WTC11 (cell line): ENCODE results near the gene MNX1. TPM values are rescaled to one million over a fixed set of nuclear protein-coding genes. Genes with fewer than 3 reads are reported as not detected.

ENCODE experiments used
- ATAC-seq: fragments of 200-7000 bp; cut with Tn5 transposase; 2 replicates; pipeline ENCODE4 v1.10.0; 2021; ENCODE audit warnings: mild to moderate bottlenecking, moderate library complexity
- CTCF ChIA-PET: fragments of 300-600 bp; sonication (Branson Sonifier 250); formaldehyde crosslinking; loops from one replicate; lab custom pipeline; 2021; ENCODE audit warnings: antibody characterized with exemption; lab: Charles Lee
- POLR2A ChIA-PET: fragments of 350-600 bp; sonication (Branson Sonifier 250); formaldehyde crosslinking; loops from one replicate; lab custom pipeline; 2021; ENCODE audit warnings: antibody characterized with exemption; lab: Charles Lee
- DNase-seq: peaks from one replicate; pipeline ENCODE4 v3.0.0; 2021; ENCODE audit warnings: low spot score
- H3K27ac Mint-ChIP-seq: 2 replicates; pipeline ENCODE4 v1.8.0; 2021; ENCODE audit warnings: mixed read lengths
- H3K27me3 Mint-ChIP-seq: 2 replicates; pipeline ENCODE4 v1.8.0; 2021; ENCODE audit warnings: low read depth, mild to moderate bottlenecking, moderate library complexity, mixed read lengths
- H3K36me3 Mint-ChIP-seq: 2 replicates; pipeline ENCODE4 v1.8.0; 2021; ENCODE audit warnings: mixed read lengths
- H3K4me1 Mint-ChIP-seq: 2 replicates; pipeline ENCODE4 v1.8.0; 2022; ENCODE audit warnings: mixed read lengths
- H3K4me3 Mint-ChIP-seq: 2 replicates; pipeline ENCODE4 v1.8.0; 2021; ENCODE audit warnings: mild to moderate bottlenecking, moderate library complexity, mixed read lengths
- H3K9me3 Mint-ChIP-seq: 2 replicates; pipeline ENCODE4 v1.8.0; 2021; ENCODE audit warnings: mixed read lengths
- AFF4 ChIP-seq: sonication (generic); formaldehyde crosslinking; IDR thresholded peaks from 2 replicates; pipeline ENCODE4 v1.8.1; 2023; ENCODE audit warnings: mild to moderate bottlenecking, missing genetic modification reagents, borderline replicate concordance
- ESRRA ChIP-seq: sonication (generic); formaldehyde crosslinking; IDR thresholded peaks from 2 replicates; pipeline ENCODE4 v1.8.1; 2022; ENCODE audit warnings: mild to moderate bottlenecking, missing genetic modification reagents, borderline replicate concordance
- FOXJ3 ChIP-seq: sonication (generic); formaldehyde crosslinking; IDR thresholded peaks from 2 replicates; pipeline ENCODE4 v1.9.0; 2021; ENCODE audit warnings: missing genetic modification reagents, mild to moderate bottlenecking, borderline replicate concordance
- GRHL2 ChIP-seq: fragments of 250-450 bp; sonication (Bioruptor Pico); IDR thresholded peaks from 2 replicates; pipeline ENCODE4 v1.8.0; 2022; ENCODE audit warnings: mild to moderate bottlenecking, moderate library complexity; ENCODE audit not compliant: insufficient replicate concordance, severe bottlenecking
- JAZF1 ChIP-seq: fragments of 250-450 bp; sonication (Bioruptor Pico); IDR thresholded peaks from 2 replicates; pipeline ENCODE4 v1.9.0; 2021; ENCODE audit warnings: moderate library complexity, mild to moderate bottlenecking, inconsistent platforms
- MAX ChIP-seq: sonication (generic); formaldehyde crosslinking; IDR thresholded peaks from 2 replicates; pipeline ENCODE4 v1.8.0; 2022; ENCODE audit warnings: mild to moderate bottlenecking, missing genetic modification reagents
- RORB ChIP-seq: fragments of 250-450 bp; sonication (Bioruptor Pico); IDR thresholded peaks from 2 replicates; pipeline ENCODE4 v1.9.0; 2021; ENCODE audit warnings: mild to moderate bottlenecking
- SMAD4 ChIP-seq: sonication (generic); formaldehyde crosslinking; IDR thresholded peaks from 2 replicates; pipeline ENCODE4 v1.8.0; 2022; ENCODE audit warnings: mild to moderate bottlenecking, missing genetic modification reagents
- ZNF232 ChIP-seq: sonication (generic); formaldehyde crosslinking; IDR thresholded peaks from 2 replicates; pipeline ENCODE4 v1.8.0; 2022; ENCODE audit warnings: mild to moderate bottlenecking, missing genetic modification reagents
- ZNF423 ChIP-seq: fragments of 250-450 bp; sonication (Bioruptor Pico); IDR thresholded peaks from 2 replicates; pipeline ENCODE4 v2.1.2; 2022; ENCODE audit warnings: mild to moderate bottlenecking, moderate library complexity
- ZNF671 ChIP-seq: fragments of 250-450 bp; sonication (Bioruptor Pico); IDR thresholded peaks from 2 replicates; pipeline ENCODE4 v1.8.0; 2021; ENCODE audit warnings: mild to moderate bottlenecking
- total RNA-seq: library from RNA; stranded (reverse); gene quantifications from 3 replicates; pipeline ENCODE4 v1.2.3, GENCODE V29; 2021
- TF ChIP-seq, protein P1 (sequence below): fragments of 250-450 bp; sonication (Bioruptor Pico); IDR thresholded peaks from 2 replicates; pipeline ENCODE4 v1.9.0; 2021; ENCODE audit warnings: mild to moderate bottlenecking
- TF ChIP-seq, protein P2 (sequence below): fragments of 250-450 bp; sonication (Bioruptor Pico); IDR thresholded peaks from 2 replicates; pipeline ENCODE4 v2.1.2; 2022; ENCODE audit warnings: mild to moderate bottlenecking, moderate library complexity
- TF ChIP-seq, protein P3 (sequence below): fragments of 200-600 bp; IDR thresholded peaks from 2 replicates; pipeline ENCODE4 v1.8.0; 2022; ENCODE audit warnings: antibody characterized with exemption

Gene MNX1
- total RNA-seq, 1 experiment from 2014 or later = 0.46 TPM

- TF ChIP-seq MAX (CRISPR knock-in tag) = no peak
Measured at GRCh38 chr7:157009778-157010587, 480 bp downstream of the MNX1 start (continued).

DNA sequence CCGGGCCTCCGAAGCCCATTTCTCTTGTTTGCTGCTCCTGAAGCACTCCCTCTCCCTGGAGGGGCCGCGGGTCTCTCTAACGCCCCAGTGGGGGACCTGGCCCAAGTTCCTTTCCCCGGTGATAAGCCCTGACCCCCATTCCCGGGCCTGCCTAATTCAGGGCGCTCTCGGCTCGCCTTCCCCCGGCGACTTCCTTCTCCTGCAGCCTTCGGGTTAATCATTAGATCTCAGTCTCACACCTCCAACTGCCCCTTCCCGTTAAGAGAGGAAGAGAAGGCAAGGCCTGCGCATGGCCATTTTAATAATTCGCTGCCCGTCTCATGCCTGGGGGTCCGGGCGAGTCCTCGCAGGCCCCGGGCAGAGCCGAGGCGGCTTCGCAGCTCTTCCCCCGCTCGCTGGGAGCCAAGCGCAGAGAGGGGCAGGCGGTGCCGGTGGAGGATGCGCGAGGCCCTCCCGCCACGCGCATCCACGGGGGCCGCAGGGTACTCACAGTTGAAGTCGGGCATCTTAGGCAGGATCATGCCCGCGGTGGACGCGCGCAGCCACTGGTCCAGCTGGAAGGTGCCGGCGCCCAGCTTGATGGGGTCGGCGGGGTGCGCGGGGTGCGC, 1.2 kb downstream of the MNX1 start:
- no peak for ATAC-seq
- TF ChIP-seq JAZF1 (no peak), ZNF232 (CRISPR knock-in tag) (no peak), ESRRA (CRISPR knock-in tag) (no peak), ZNF423 (CRISPR knock-in tag) (no peak), RORB (CRISPR knock-in tag) (no peak), ZNF671 (no peak), GRHL2 (CRISPR knock-in tag) (no peak), AFF4 (no peak), SMAD4 (no peak), FOXJ3 (CRISPR knock-in tag) (no peak)
- TF ChIP-seq, protein P1, sequence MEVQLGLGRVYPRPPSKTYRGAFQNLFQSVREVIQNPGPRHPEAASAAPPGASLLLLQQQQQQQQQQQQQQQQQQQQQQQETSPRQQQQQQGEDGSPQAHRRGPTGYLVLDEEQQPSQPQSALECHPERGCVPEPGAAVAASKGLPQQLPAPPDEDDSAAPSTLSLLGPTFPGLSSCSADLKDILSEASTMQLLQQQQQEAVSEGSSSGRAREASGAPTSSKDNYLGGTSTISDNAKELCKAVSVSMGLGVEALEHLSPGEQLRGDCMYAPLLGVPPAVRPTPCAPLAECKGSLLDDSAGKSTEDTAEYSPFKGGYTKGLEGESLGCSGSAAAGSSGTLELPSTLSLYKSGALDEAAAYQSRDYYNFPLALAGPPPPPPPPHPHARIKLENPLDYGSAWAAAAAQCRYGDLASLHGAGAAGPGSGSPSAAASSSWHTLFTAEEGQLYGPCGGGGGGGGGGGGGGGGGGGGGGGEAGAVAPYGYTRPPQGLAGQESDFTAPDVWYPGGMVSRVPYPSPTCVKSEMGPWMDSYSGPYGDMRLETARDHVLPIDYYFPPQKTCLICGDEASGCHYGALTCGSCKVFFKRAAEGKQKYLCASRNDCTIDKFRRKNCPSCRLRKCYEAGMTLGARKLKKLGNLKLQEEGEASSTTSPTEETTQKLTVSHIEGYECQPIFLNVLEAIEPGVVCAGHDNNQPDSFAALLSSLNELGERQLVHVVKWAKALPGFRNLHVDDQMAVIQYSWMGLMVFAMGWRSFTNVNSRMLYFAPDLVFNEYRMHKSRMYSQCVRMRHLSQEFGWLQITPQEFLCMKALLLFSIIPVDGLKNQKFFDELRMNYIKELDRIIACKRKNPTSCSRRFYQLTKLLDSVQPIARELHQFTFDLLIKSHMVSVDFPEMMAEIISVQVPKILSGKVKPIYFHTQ = no peak
- TF ChIP-seq, protein P2, sequence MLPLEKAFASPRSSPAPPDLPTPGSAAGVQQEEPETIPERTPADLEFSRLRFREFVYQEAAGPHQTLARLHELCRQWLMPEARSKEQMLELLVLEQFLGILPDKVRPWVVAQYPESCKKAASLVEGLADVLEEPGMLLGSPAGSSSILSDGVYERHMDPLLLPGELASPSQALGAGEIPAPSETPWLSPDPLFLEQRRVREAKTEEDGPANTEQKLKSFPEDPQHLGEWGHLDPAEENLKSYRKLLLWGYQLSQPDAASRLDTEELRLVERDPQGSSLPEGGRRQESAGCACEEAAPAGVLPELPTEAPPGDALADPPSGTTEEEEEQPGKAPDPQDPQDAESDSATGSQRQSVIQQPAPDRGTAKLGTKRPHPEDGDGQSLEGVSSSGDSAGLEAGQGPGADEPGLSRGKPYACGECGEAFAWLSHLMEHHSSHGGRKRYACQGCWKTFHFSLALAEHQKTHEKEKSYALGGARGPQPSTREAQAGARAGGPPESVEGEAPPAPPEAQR (CRISPR knock-in tag) = no peak
- TF ChIP-seq, protein P3, sequence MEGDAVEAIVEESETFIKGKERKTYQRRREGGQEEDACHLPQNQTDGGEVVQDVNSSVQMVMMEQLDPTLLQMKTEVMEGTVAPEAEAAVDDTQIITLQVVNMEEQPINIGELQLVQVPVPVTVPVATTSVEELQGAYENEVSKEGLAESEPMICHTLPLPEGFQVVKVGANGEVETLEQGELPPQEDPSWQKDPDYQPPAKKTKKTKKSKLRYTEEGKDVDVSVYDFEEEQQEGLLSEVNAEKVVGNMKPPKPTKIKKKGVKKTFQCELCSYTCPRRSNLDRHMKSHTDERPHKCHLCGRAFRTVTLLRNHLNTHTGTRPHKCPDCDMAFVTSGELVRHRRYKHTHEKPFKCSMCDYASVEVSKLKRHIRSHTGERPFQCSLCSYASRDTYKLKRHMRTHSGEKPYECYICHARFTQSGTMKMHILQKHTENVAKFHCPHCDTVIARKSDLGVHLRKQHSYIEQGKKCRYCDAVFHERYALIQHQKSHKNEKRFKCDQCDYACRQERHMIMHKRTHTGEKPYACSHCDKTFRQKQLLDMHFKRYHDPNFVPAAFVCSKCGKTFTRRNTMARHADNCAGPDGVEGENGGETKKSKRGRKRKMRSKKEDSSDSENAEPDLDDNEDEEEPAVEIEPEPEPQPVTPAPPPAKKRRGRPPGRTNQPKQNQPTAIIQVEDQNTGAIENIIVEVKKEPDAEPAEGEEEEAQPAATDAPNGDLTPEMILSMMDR = no peak
- peaks cover 90% of the 10 kb centered on the region for H3K27me3 Mint-ChIP-seq
- no peak overlapping the region for H3K27ac Mint-ChIP-seq
- H3K36me3 Mint-ChIP-seq = no peaks in the 10 kb centered on the region
- peaks cover 45% of the 10 kb centered on the region for H3K4me1 Mint-ChIP-seq
- ChIA-PET CTCF (interaction anchor here (0.8 kb wide), 1 partner anchor 12 kb away, joined by 3 read pairs; no protein-coding TSS in a partner anchor), POLR2A (no interaction called here)
- DNase-seq = no peak
- H3K4me3 Mint-ChIP-seq = peak overlapping the region; percentile 45
- H3K9me3 Mint-ChIP-seq = no peaks in the 10 kb centered on the region
